Glomerular visceral epithelial cell (primary cell): ENCODE results near the gene PHKA2.

Experiments used
- DNase-seq: peaks from one replicate; pipeline ENCODE4 v3.0.0-alpha.2; 2016; ENCODE audit errors: extremely low spot score

Gene PHKA2

DNA sequence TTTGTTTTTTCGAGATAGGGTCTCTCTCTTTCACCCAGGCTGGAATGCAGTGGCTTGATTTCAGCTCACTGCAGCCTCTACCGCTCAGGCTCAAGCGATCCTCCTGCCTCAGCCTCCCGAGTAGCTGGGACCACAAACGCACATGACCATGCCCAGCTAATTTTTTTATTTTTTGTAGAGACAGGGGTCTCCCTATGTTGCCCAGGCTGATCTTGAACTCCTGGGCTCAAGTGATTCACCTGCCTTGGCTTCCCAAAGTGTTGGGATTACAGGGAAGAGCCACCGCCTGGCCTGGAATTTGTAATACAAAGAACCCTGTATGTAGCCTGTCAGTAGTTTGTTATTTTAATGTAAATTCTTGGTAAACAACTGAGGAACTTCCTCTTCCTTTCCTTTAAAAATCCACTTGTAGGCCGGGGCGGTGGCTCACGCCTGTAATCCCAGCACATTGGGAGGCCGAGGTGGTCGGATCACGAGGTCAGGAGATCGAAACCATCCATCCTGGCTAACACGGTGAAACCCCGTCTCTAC, 119.5 kb downstream of the PHKA2 start:
- DNase-seq, result no peak

DNA sequence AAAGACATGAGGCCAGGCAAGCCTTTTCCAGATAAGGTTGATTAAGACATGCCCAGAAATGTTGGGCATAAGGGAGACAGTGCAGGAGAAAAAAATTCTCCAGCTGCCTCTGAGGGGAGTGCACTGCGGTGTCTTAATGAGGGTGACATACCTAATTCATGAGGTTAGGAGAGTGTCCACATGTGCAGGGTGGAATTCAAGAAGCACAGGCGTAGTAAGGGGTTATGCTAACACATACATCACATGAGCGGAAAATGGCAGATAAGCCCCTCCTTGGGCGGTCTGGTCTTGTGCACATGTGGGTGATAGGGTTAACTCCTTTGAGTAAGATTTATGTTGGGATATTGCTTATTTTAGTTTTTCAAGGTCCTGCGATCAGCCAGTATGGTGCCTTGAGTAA, 122.4 kb downstream of the PHKA2 start:
- no peak for DNase-seq

DNA sequence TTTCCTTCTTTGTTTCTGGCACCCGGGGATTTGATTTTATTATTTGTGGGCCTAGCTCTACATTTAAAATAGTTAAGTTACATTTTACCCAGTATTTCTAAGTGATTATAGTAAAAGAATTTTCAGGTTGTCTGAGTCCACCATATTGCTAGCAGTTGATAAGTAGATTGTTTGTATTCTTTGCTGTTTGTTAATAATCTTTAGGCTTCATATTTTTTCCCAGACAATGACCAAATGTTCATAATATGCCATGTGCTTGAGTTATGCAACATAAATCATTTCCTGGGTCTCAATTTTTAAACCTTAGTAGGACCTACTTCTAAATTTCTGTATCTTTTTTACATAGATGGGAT, 127.3 kb downstream of the PHKA2 start:
- DNase-seq, result no peak

- peak; percentile 58 for DNase-seq
Observed at GRCh38 chrX:18855919-18856644, 127.8 kb downstream of the PHKA2 start.

DNA sequence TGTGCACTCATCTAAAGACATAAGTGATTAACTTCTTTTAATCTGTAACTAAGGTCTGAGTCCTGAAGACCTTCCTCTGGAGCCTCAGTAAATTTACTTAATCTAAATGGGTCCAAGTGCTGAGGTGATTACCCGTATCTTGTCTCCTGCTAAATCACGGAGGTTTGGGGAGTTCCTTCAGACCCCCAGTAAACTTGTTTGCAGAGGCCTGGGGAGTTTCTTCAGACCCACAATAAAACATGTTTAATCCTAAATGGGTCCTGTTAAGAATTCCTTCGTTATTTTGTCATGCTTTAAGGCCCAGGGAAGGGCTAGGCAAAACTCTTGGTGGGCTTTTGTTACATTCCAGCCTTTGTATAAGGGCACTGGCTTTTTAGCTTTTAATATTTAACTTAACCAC, 136.0 kb downstream of the PHKA2 start:
- peak; percentile 20 for DNase-seq
